K562 (cell line): ENCODE data around the gene TTC31. TPM values are rescaled to one million over a fixed set of nuclear protein-coding genes. Genes with fewer than 3 reads are reported as not detected.

Experiments
- CAMTA2 ChIP-seq: fragments of 250-450 bp; sonication (Bioruptor Pico); conservative IDR thresholded peaks from 2 replicates; pipeline ENCODE4 v1.5.1; 2022
- CBFB ChIP-seq: sonication (generic); formaldehyde crosslinking; IDR thresholded peaks from 2 replicates; pipeline ENCODE4 v1.4.0; 2020; ENCODE audit warnings: mild to moderate bottlenecking, missing genetic modification reagents
- EHMT2 ChIP-seq: fragments of 450-650 bp; IDR thresholded peaks from 2 replicates; pipeline ENCODE4 v1.6.1; 2018; ENCODE audit warnings: antibody characterized with exemption
- HDGF ChIP-seq: fragments of 450-650 bp; IDR thresholded peaks from 2 replicates; pipeline ENCODE4 v1.6.1; 2016
- KDM1A ChIP-seq, 2 experiments: fragments of 450-650 bp; IDR thresholded peaks; 2 replicates each; pipeline ENCODE4 v1.6.1; 2016; ENCODE audit warnings: mild to moderate bottlenecking in 2 of 2
- PHF8 ChIP-seq: fragments of 200-600 bp; sonication (generic); IDR thresholded peaks from 2 replicates; pipeline ENCODE4 v1.6.1; 2012; ENCODE audit warnings: mixed run types, mild to moderate bottlenecking, inconsistent platforms, low read length, moderate library complexity, borderline replicate concordance
- RHOXF2B ChIP-seq: fragments of 250-450 bp; sonication (Bioruptor Pico); conservative IDR thresholded peaks from 2 replicates; pipeline ENCODE4 v1.5.1; 2021
- SAFB2 ChIP-seq: fragments of 200-400 bp; formaldehyde crosslinking; IDR thresholded peaks from 2 replicates; pipeline ENCODE4 v1.6.1; 2018; ENCODE audit warnings: borderline replicate concordance, low read length, low read depth, moderate library complexity; ENCODE audit not compliant: severe bottlenecking
- SIX5 ChIP-seq, 2 experiments: IDR thresholded peaks; 2 replicates each; pipeline ENCODE4 v1.6.1; 2011; ENCODE audit warnings: low read length in 2 of 2, borderline replicate concordance in 1 of 2, low read depth in 1 of 2, mild to moderate bottlenecking in 1 of 2, moderate library complexity in 1 of 2; ENCODE audit not compliant: insufficient read depth in 1 of 2
- STAG1 ChIP-seq: sonication (generic); formaldehyde crosslinking; IDR thresholded peaks from 2 replicates; pipeline ENCODE4 v1.5.0; 2020; ENCODE audit warnings: missing genetic modification reagents, borderline replicate concordance
- TAF7 ChIP-seq: fragments of 450-650 bp; IDR thresholded peaks from 2 replicates; pipeline ENCODE4 v1.6.1; 2016; ENCODE audit warnings: missing genetic modification characterization, missing compliant biosample characterization
- TARDBP ChIP-seq: fragments of 450-650 bp; IDR thresholded peaks from 2 replicates; pipeline ENCODE4 v1.6.1; 2016
- WHSC1 ChIP-seq: IDR thresholded peaks from one replicate; pipeline ENCODE4 v1.6.1; 2012; ENCODE audit warnings: low read length, control low read depth, inconsistent platforms
- ZNF175 ChIP-seq: fragments of 200-800 bp; sonication (Bioruptor generic); IDR thresholded peaks from 2 replicates; pipeline ENCODE4 v1.6.1; 2016; ENCODE audit warnings: low read depth, mild to moderate bottlenecking, missing genetic modification characterization, missing compliant biosample characterization
- ZNF224 ChIP-seq: sonication (generic); formaldehyde crosslinking; IDR thresholded peaks from 2 replicates; pipeline ENCODE4 v1.8.0; 2022; ENCODE audit warnings: mild to moderate bottlenecking, missing genetic modification reagents
- ZNF24 ChIP-seq: fragments of 450-650 bp; IDR thresholded peaks from 2 replicates; pipeline ENCODE4 v1.6.1; 2016
- ZNF764 ChIP-seq: fragments of 250-450 bp; sonication (Bioruptor Pico); IDR thresholded peaks from 2 replicates; pipeline ENCODE4 v1.4.0; 2020; ENCODE audit warnings: low read depth, mild to moderate bottlenecking, moderate library complexity
- polyA plus RNA-seq, 8 experiments: library from polyadenylated mRNA; depleted of rRNA in 4 of 8; stranded (reverse) in 5 of 8; unstranded in 3 of 8; fragments of >200 nt; fragmentation: Nextera tagmentation in 2 of 8; fragmentation: Illumina TruSeq in 1 of 8; extraction: Ambion mirVana in 2 of 8; extraction: Trizol in 1 of 8; gene quantifications; 2 replicates each; pipeline versions ENCODE4 v1.2.1 to v1.2.3, GENCODE V29; 2011 to 2014; ENCODE audit warnings: inconsistent platforms in 1 of 8, missing spikeins in 1 of 8
- total RNA-seq, 7 experiments: library from RNA; depleted of rRNA in 6 of 7; stranded (reverse); fragments of >200 nt in 6 of 7; fragmentation: Illumina TruSeq in 2 of 7; extraction: Trizol in 2 of 7; gene quantifications; 2 replicates each; pipeline versions ENCODE4 v1.2.1 to v1.2.3, GENCODE V29; 2011 to 2021; ENCODE audit warnings: low replicate concordance in 1 of 7
- TF ChIP-seq, protein P1 (sequence below), 2 experiments: fragments of 450-650 bp in 1 of 2; IDR thresholded peaks; 2 replicates each; pipeline ENCODE4 v1.6.1; 2011 to 2017; ENCODE audit warnings: low read depth in 2 of 2, antibody characterized with exemption in 1 of 2, borderline replicate concordance in 1 of 2, low read length in 1 of 2, mild to moderate bottlenecking in 1 of 2, mixed read lengths in 1 of 2; ENCODE audit not compliant: control insufficient read depth in 1 of 2
- TF ChIP-seq, protein P2 (sequence below): sonication (generic); formaldehyde crosslinking; IDR thresholded peaks from 2 replicates; pipeline ENCODE4 v1.8.1; 2023; ENCODE audit warnings: mild to moderate bottlenecking, missing genetic modification reagents
- TF ChIP-seq, protein P3 (sequence below): fragments of 250-450 bp; sonication (Bioruptor Pico); IDR thresholded peaks from 2 replicates; pipeline ENCODE4 v1.8.0; 2022; ENCODE audit warnings: moderate library complexity, mild to moderate bottlenecking, inconsistent platforms
- TF ChIP-seq, protein P4 (sequence below): IDR thresholded peaks from 2 replicates; pipeline ENCODE4 v1.6.1; 2011; ENCODE audit warnings: borderline replicate concordance, low read depth, mild to moderate bottlenecking, moderate library complexity, low read length; ENCODE audit not compliant: insufficient read depth, poor library complexity, severe bottlenecking
- TF ChIP-seq, protein P5 (sequence below): fragments of 250-450 bp; sonication (Bioruptor Pico); IDR thresholded peaks from 2 replicates; pipeline ENCODE4 v1.9.0; 2021; ENCODE audit warnings: mild to moderate bottlenecking

The TTC31 gene
- total and polyA plus RNA-seq, 9 of the 15 experiments (the other 6 are each of a cell fraction or from before 2014, with no cell fraction given) = 4.7 to 30.5 (median 15.9) TPM

DNA sequence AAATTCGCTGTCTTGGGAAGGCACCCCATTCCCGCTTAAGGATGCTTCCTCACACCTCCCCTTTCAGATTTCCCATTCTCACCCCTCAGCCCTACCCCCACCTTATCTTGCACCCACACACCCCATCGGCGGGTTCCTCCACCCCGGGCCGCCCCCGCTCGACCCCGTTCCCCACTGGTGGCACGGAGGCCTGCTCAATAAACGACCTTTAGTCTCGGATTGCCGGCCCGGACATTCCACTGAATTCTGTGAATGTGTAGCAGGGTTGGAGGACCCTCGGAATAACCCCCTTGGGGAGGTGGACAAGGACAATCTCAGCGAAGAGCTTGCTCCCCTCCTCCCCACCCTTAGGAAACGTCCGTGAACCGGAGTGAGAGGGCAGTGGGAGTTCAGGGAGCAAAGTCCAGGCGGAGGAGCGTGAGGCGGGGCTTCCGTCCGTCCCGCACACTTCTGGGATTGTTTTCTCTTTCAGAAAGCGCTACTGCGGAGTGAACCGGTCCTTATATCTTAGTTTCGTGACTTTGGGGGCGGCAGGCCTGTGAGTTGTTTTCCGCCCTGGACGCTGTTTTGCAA lies 19.4 kb downstream of the TTC31 start (continued):
- TF ChIP-seq, protein P1, sequence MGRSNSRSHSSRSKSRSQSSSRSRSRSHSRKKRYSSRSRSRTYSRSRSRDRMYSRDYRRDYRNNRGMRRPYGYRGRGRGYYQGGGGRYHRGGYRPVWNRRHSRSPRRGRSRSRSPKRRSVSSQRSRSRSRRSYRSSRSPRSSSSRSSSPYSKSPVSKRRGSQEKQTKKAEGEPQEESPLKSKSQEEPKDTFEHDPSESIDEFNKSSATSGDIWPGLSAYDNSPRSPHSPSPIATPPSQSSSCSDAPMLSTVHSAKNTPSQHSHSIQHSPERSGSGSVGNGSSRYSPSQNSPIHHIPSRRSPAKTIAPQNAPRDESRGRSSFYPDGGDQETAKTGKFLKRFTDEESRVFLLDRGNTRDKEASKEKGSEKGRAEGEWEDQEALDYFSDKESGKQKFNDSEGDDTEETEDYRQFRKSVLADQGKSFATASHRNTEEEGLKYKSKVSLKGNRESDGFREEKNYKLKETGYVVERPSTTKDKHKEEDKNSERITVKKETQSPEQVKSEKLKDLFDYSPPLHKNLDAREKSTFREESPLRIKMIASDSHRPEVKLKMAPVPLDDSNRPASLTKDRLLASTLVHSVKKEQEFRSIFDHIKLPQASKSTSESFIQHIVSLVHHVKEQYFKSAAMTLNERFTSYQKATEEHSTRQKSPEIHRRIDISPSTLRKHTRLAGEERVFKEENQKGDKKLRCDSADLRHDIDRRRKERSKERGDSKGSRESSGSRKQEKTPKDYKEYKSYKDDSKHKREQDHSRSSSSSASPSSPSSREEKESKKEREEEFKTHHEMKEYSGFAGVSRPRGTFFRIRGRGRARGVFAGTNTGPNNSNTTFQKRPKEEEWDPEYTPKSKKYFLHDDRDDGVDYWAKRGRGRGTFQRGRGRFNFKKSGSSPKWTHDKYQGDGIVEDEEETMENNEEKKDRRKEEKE (IDR thresholded peaks at IDR 0.05; ENCODE audit: borderline replicate concordance in 1 of 2, control insufficient read depth in 1 of 2, low read depth in 2 of 2, low read length in 1 of 2) = no peak
- TF ChIP-seq CBFB (CRISPR knock-in tag) (no peak), EHMT2 (no peak), SIX5 (IDR thresholded peaks at IDR 0.05; ENCODE audit: borderline replicate concordance in 1 of 2, insufficient read depth in 1 of 2, low read depth in 1 of 2, low read length in 2 of 2) (no peak), WHSC1 (no peak), TAF7 (no peak), KDM1A (IDR thresholded peaks at IDR 0.05) (peak; percentile 57 to 67; a peak in 2 of 4 replicates), ZNF175 (CRISPR knock-in tag) (no peak), STAG1 (CRISPR knock-in tag) (no peak), ZNF764 (CRISPR knock-in tag) (no peak), CAMTA2 (CRISPR knock-in tag) (no peak), SAFB2 (no peak), HDGF (no peak), ZNF224 (CRISPR knock-in tag) (no peak), PHF8 (no peak), TARDBP (no peak), ZNF24 (no peak), RHOXF2B (no peak)
- TF ChIP-seq, protein P2, sequence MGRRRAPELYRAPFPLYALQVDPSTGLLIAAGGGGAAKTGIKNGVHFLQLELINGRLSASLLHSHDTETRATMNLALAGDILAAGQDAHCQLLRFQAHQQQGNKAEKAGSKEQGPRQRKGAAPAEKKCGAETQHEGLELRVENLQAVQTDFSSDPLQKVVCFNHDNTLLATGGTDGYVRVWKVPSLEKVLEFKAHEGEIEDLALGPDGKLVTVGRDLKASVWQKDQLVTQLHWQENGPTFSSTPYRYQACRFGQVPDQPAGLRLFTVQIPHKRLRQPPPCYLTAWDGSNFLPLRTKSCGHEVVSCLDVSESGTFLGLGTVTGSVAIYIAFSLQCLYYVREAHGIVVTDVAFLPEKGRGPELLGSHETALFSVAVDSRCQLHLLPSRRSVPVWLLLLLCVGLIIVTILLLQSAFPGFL (CRISPR knock-in tag) = no peak
- TF ChIP-seq, protein P3, sequence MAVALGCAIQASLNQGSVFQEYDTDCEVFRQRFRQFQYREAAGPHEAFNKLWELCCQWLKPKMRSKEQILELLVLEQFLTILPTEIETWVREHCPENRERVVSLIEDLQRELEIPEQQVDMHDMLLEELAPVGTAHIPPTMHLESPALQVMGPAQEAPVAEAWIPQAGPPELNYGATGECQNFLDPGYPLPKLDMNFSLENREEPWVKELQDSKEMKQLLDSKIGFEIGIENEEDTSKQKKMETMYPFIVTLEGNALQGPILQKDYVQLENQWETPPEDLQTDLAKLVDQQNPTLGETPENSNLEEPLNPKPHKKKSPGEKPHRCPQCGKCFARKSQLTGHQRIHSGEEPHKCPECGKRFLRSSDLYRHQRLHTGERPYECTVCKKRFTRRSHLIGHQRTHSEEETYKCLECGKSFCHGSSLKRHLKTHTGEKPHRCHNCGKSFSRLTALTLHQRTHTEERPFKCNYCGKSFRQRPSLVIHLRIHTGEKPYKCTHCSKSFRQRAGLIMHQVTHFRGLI = no peak
- TF ChIP-seq, protein P4, sequence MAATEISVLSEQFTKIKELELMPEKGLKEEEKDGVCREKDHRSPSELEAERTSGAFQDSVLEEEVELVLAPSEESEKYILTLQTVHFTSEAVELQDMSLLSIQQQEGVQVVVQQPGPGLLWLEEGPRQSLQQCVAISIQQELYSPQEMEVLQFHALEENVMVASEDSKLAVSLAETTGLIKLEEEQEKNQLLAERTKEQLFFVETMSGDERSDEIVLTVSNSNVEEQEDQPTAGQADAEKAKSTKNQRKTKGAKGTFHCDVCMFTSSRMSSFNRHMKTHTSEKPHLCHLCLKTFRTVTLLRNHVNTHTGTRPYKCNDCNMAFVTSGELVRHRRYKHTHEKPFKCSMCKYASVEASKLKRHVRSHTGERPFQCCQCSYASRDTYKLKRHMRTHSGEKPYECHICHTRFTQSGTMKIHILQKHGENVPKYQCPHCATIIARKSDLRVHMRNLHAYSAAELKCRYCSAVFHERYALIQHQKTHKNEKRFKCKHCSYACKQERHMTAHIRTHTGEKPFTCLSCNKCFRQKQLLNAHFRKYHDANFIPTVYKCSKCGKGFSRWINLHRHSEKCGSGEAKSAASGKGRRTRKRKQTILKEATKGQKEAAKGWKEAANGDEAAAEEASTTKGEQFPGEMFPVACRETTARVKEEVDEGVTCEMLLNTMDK = no peak
- TF ChIP-seq, protein P5, sequence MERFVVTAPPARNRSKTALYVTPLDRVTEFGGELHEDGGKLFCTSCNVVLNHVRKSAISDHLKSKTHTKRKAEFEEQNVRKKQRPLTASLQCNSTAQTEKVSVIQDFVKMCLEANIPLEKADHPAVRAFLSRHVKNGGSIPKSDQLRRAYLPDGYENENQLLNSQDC (CRISPR knock-in tag) = no peak
